ENCODE results near the gene KIF5C. TPM values are rescaled to one million over a fixed set of nuclear protein-coding genes. Genes with fewer than 3 reads are reported as not detected.

Gene KIF5C
- total RNA-seq, 1 experiment from 2014 or later: 1.5 TPM

DNA sequence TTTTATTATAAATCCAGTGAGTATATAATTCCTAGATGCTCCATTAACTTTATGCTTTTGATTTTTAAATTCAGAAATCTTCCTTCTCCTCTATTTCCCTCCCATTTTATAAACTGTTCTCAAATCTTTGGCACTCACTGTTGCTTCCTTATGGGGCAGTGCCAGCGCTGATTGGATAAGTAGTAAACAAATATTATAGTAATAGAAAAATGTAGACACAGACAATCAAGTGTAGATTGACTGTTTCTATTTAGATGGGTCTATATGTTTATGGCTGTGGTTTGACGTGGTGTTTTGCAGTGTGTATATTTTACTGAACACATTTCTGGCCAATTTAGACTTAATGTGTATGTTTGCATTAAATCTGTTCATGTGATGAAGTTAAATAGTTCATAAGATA is 200.1 kb downstream of the KIF5C start:
- Mint-ChIP-seq H3K27me3 (ENCODE audit: insufficient read depth, unreplicated experiment) (no peaks in the 10 kb centered on the region), H3K9me3 (ENCODE audit: unreplicated experiment) (no peaks in the 10 kb centered on the region), H3K36me3 (ENCODE audit: insufficient read depth, unreplicated experiment) (peaks cover 18% of the 10 kb centered on the region), H3K4me3 (ENCODE audit: unreplicated experiment) (no peak overlapping the region), H3K4me1 (ENCODE audit: low read depth, unreplicated experiment) (peaks cover 52% of the 10 kb centered on the region), H3K27ac (ENCODE audit: unreplicated experiment) (no peak overlapping the region)
- no TSS peak for BruUV-seq (replicated peaks)
- Histone ChIP-seq H3K36me3 (ENCODE audit: control insufficient read depth, insufficient read depth, low read length) (peaks cover 3% of the 10 kb centered on the region; the same call in 1 of the 2 replicates), H3K9me3 (no peaks in the 10 kb centered on the region), H3K4me1 (peaks cover 41% of the 10 kb centered on the region), H3K27me3 (replicated peaks; ENCODE audit: control insufficient read depth, insufficient read depth, low read length) (no peaks in the 10 kb centered on the region; the same call in 1 of the 2 replicates), H3K4me3 (ENCODE audit: low read depth, low read length) (no peak overlapping the region)
- intact Hi-C loops (cut with micrococcal nuclease; ENCODE audit: unreplicated experiment): no loop called here
- POLR2A ChIA-PET: no interaction called here
- TF ChIP-seq, protein P1, sequence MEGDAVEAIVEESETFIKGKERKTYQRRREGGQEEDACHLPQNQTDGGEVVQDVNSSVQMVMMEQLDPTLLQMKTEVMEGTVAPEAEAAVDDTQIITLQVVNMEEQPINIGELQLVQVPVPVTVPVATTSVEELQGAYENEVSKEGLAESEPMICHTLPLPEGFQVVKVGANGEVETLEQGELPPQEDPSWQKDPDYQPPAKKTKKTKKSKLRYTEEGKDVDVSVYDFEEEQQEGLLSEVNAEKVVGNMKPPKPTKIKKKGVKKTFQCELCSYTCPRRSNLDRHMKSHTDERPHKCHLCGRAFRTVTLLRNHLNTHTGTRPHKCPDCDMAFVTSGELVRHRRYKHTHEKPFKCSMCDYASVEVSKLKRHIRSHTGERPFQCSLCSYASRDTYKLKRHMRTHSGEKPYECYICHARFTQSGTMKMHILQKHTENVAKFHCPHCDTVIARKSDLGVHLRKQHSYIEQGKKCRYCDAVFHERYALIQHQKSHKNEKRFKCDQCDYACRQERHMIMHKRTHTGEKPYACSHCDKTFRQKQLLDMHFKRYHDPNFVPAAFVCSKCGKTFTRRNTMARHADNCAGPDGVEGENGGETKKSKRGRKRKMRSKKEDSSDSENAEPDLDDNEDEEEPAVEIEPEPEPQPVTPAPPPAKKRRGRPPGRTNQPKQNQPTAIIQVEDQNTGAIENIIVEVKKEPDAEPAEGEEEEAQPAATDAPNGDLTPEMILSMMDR (IDR thresholded peaks at IDR 0.05; ENCODE audit: insufficient read depth in 1 of 2, low read depth in 1 of 2, low read length in 1 of 2, severe bottlenecking in 1 of 2, unreplicated experiment in 1 of 2): no peak
- no peak for DNase-seq
- CTCF ChIA-PET: no interaction called here

DNA sequence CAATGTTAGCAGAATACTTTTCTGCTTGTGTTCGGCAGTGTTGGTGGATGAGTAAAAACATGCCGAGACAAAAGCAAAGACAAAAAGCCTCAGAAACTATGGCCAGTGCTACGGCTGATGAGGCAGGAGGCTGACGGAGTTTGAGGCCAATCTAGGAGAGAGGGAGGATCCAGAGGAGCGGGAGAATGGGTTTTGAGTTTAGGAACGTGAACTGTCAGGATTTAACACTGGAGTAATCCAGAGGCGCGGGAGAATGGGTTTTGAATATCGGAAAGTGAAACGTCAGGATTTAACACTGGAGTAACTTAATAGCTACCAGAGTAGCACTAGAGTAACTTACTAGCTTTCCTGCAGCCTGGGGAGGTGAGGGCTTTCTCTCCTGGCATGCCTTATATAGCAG is 200.8 kb downstream of the KIF5C start:
- no peak for DNase-seq
- no peak overlapping the region for H3K27ac Mint-ChIP-seq (ENCODE audit: unreplicated experiment)
- POLR2A ChIA-PET: no interaction called here
- H3K27me3 Mint-ChIP-seq (ENCODE audit: insufficient read depth, unreplicated experiment): no peaks in the 10 kb centered on the region
- Histone ChIP-seq H3K36me3 (ENCODE audit: control insufficient read depth, insufficient read depth, low read length) (peaks cover 3% of the 10 kb centered on the region; the same call in 1 of the 2 replicates), H3K27me3 (replicated peaks; ENCODE audit: control insufficient read depth, insufficient read depth, low read length) (no peaks in the 10 kb centered on the region; the same call in 1 of the 2 replicates), H3K4me3 (ENCODE audit: low read depth, low read length) (no peak overlapping the region), H3K9me3 (no peaks in the 10 kb centered on the region), H3K4me1 (peaks cover 34% of the 10 kb centered on the region)
- peaks cover 18% of the 10 kb centered on the region for H3K36me3 Mint-ChIP-seq (ENCODE audit: insufficient read depth, unreplicated experiment)
- CTCF ChIA-PET: no interaction called here
- TF ChIP-seq, protein P1 (IDR thresholded peaks at IDR 0.05; ENCODE audit: insufficient read depth in 1 of 2, low read depth in 1 of 2, low read length in 1 of 2, severe bottlenecking in 1 of 2, unreplicated experiment in 1 of 2): no peak
- no TSS peak for BruUV-seq (replicated peaks)
- intact Hi-C loops (cut with micrococcal nuclease; ENCODE audit: unreplicated experiment): no loop called here
- H3K4me1 Mint-ChIP-seq (ENCODE audit: low read depth, unreplicated experiment): peaks cover 44% of the 10 kb centered on the region
- no peaks in the 10 kb centered on the region for H3K9me3 Mint-ChIP-seq (ENCODE audit: unreplicated experiment)
- no peak overlapping the region for H3K4me3 Mint-ChIP-seq (ENCODE audit: unreplicated experiment)

Other genes with a start within 250 kb of the KIF5C start
- gene EPC2, start 230.5 kb upstream of the KIF5C start, total RNA-seq (2022): 27.7 and 32.0 TPM in 2 replicates
- gene LYPD6B, start 163.5 kb downstream of the KIF5C start, total RNA-seq (2022): 28.5 and 35.8 TPM in 2 replicates

Measured in Caco-2 (cell line).